Dendritic cell treated with granulocyte-macrophage colony-stimulating factor and Interleukin-4, amounts not matched to agents 40 ng/mL and 50 ng/mL, for 4 days (primary cell): ENCODE data around the gene ECI2.
"Not testable (repeated sequence)": the region's sequence is repeated elsewhere in the genome, so short reads cannot be mapped to it uniquely, and the experiment has no call there.

Source experiments
- H3K27ac Mint-ChIP-seq: one replicate; pipeline ENCODE4 v1.8.0; 2022; ENCODE audit warnings: mild to moderate bottlenecking, mixed read lengths
- H3K27me3 Mint-ChIP-seq: one replicate; pipeline ENCODE4 v1.8.0; 2022; ENCODE audit warnings: mild to moderate bottlenecking, mixed read lengths
- H3K36me3 Mint-ChIP-seq: one replicate; pipeline ENCODE4 v1.8.0; 2022; ENCODE audit warnings: low read depth, mixed read lengths
- H3K4me1 Mint-ChIP-seq: one replicate; pipeline ENCODE4 v1.8.0; 2022; ENCODE audit warnings: low read depth, mixed read lengths
- H3K4me3 Mint-ChIP-seq: one replicate; pipeline ENCODE4 v1.8.0; 2022; ENCODE audit warnings: mild to moderate bottlenecking, moderate library complexity, mixed read lengths
- H3K9me3 Mint-ChIP-seq: one replicate; pipeline ENCODE4 v1.8.0; 2022; ENCODE audit warnings: mixed read lengths
- intact Hi-C: fragments of 100-400 bp; cut with micrococcal nuclease; formaldehyde crosslinking; loops from one replicate; pipeline ENCODE4 v1.15.0; 2022

ECI2 gene

GRCh38 chr6:4105980-4106536 lies 29.3 kb downstream of the ECI2 start:
- no peaks in the 10 kb centered on the region for H3K4me1 Mint-ChIP-seq
- peaks cover 3% of the 10 kb centered on the region for H3K27me3 Mint-ChIP-seq
- intact Hi-C loops: no loop called here
- no peaks in the 10 kb centered on the region for H3K36me3 Mint-ChIP-seq
- no peak overlapping the region for H3K4me3 Mint-ChIP-seq
- no peak overlapping the region for H3K27ac Mint-ChIP-seq
- H3K9me3 Mint-ChIP-seq: peaks cover 2% of the 10 kb centered on the region

- peaks cover 2% of the 10 kb centered on the region for H3K27me3 Mint-ChIP-seq
- peaks cover 9% of the 10 kb centered on the region for H3K9me3 Mint-ChIP-seq
- intact Hi-C loops: no loop called here
- no peaks in the 10 kb centered on the region for H3K36me3 Mint-ChIP-seq
- no peaks in the 10 kb centered on the region for H3K4me1 Mint-ChIP-seq
- no peak overlapping the region for H3K27ac Mint-ChIP-seq
- H3K4me3 Mint-ChIP-seq: no peak overlapping the region
Observed at GRCh38 chr6:4103929-4104328, 31.4 kb downstream of the ECI2 start.

GRCh38 chr6:4102687-4103244 lies 32.6 kb downstream of the ECI2 start:
- H3K4me1 Mint-ChIP-seq: no peaks in the 10 kb centered on the region
- no peak overlapping the region for H3K4me3 Mint-ChIP-seq
- peaks cover 2% of the 10 kb centered on the region for H3K27me3 Mint-ChIP-seq
- H3K36me3 Mint-ChIP-seq: no peaks in the 10 kb centered on the region
- H3K27ac Mint-ChIP-seq: no peak overlapping the region
- H3K9me3 Mint-ChIP-seq: peaks cover 9% of the 10 kb centered on the region
- intact Hi-C loops: no loop called here

- Mint-ChIP-seq H3K4me3 (no peak overlapping the region), H3K27me3 (peaks cover 2% of the 10 kb centered on the region), H3K27ac (no peak overlapping the region), H3K4me1 (no peaks in the 10 kb centered on the region), H3K9me3 (peaks cover 9% of the 10 kb centered on the region), H3K36me3 (no peaks in the 10 kb centered on the region)
- intact Hi-C loops: no loop called here
Observed at GRCh38 chr6:4101298-4101697, 34.1 kb downstream of the ECI2 start.

GRCh38 chr6:4100655-4101054 lies 34.7 kb downstream of the ECI2 start:
- Mint-ChIP-seq H3K4me1 (no peaks in the 10 kb centered on the region), H3K36me3 (no peaks in the 10 kb centered on the region), H3K4me3 (no peak overlapping the region), H3K27ac (no peak overlapping the region), H3K27me3 (peaks cover 2% of the 10 kb centered on the region), H3K9me3 (peaks cover 9% of the 10 kb centered on the region)
- intact Hi-C loops: no loop called here

GRCh38 chr6:4093288-4093687 lies 42.1 kb downstream of the ECI2 start:
- no peaks in the 10 kb centered on the region for H3K27me3 Mint-ChIP-seq
- no peaks in the 10 kb centered on the region for H3K4me1 Mint-ChIP-seq
- H3K27ac Mint-ChIP-seq: no peak overlapping the region
- no peaks in the 10 kb centered on the region for H3K9me3 Mint-ChIP-seq
- intact Hi-C loops: no loop called here
- H3K4me3 Mint-ChIP-seq: no peak overlapping the region
- no peaks in the 10 kb centered on the region for H3K36me3 Mint-ChIP-seq

GRCh38 chr6:4091941-4092340 lies 43.4 kb downstream of the ECI2 start:
- Mint-ChIP-seq H3K27ac (no peak overlapping the region), H3K27me3 (no peaks in the 10 kb centered on the region), H3K4me1 (no peaks in the 10 kb centered on the region), H3K4me3 (no peak overlapping the region), H3K9me3 (no peaks in the 10 kb centered on the region), H3K36me3 (no peaks in the 10 kb centered on the region)
- intact Hi-C loops: no loop called here

GRCh38 chr6:4090043-4090442 lies 45.3 kb downstream of the ECI2 start:
- H3K36me3 Mint-ChIP-seq, intact Hi-C loops, H3K4me3 Mint-ChIP-seq, H3K9me3 Mint-ChIP-seq, H3K4me1 Mint-ChIP-seq, H3K27ac Mint-ChIP-seq, H3K27me3 Mint-ChIP-seq: not testable (repeated sequence)

GRCh38 chr6:4088704-4089103 lies 46.7 kb downstream of the ECI2 start:
- Mint-ChIP-seq H3K9me3 (no peaks in the 10 kb centered on the region), H3K27me3 (no peaks in the 10 kb centered on the region), H3K4me3 (no peak overlapping the region), H3K36me3 (no peaks in the 10 kb centered on the region), H3K4me1 (no peaks in the 10 kb centered on the region), H3K27ac (no peak overlapping the region)
- intact Hi-C loops: no loop called here

GRCh38 chr6:4085332-4085700 lies 50.1 kb downstream of the ECI2 start:
- H3K27ac Mint-ChIP-seq: no peak overlapping the region

GRCh38 chr6:4084444-4085331 lies 50.7 kb downstream of the ECI2 start:
- Mint-ChIP-seq H3K27ac (no peak overlapping the region), H3K27me3 (peaks cover 4% of the 10 kb centered on the region), H3K4me3 (no peak overlapping the region), H3K9me3 (no peaks in the 10 kb centered on the region), H3K4me1 (no peaks in the 10 kb centered on the region), H3K36me3 (no peaks in the 10 kb centered on the region)
- intact Hi-C loops: no loop called here

More at GRCh38 chr6:4085332-4085700, 50.1 kb downstream of the ECI2 start:
- Mint-ChIP-seq H3K4me1 (no peaks in the 10 kb centered on the region), H3K36me3 (no peaks in the 10 kb centered on the region), H3K27me3 (peaks cover 2% of the 10 kb centered on the region), H3K9me3 (no peaks in the 10 kb centered on the region), H3K4me3 (no peak overlapping the region)
- intact Hi-C loops: no loop called here

- Mint-ChIP-seq H3K36me3 (no peaks in the 10 kb centered on the region), H3K27ac (no peak within 1 kb of the TSS), H3K4me1 (no peaks in the 10 kb centered on the region), H3K9me3 (no peaks in the 10 kb centered on the region), H3K4me3 (no peak within 1 kb of the TSS), H3K27me3 (peaks cover 20% of the 10 kb centered on the region)
- intact Hi-C loops: no loop called here
Observed at GRCh38 chr6:4078691-4079471, 56.5 kb downstream of the ECI2 start, which contains the start of gene FAM217A. TSS of gene FAM217A (minus strand) at chr6:4079137. CDS start at chr6:4077414, 1,723 bp downstream.

GRCh38 chr6:4074478-4075235 lies 60.7 kb downstream of the ECI2 start:
- no peak overlapping the region for H3K4me3 Mint-ChIP-seq
- H3K27me3 Mint-ChIP-seq: peaks cover 16% of the 10 kb centered on the region
- H3K27ac Mint-ChIP-seq: no peak overlapping the region
- intact Hi-C loops: no loop called here
- no peaks in the 10 kb centered on the region for H3K4me1 Mint-ChIP-seq
- H3K9me3 Mint-ChIP-seq: no peaks in the 10 kb centered on the region
- no peaks in the 10 kb centered on the region for H3K36me3 Mint-ChIP-seq
